Keratinocyte (primary cell): ENCODE data around the gene TNNI3. TPM values are rescaled to one million over a fixed set of nuclear protein-coding genes. Genes with fewer than 3 reads are reported as not detected.

ENCODE experiments used
- DNase-seq: peaks from one replicate; pipeline ENCODE4 v3.0.0-alpha.2; 2011; ENCODE audit warnings: low read depth, missing footprints, low spot score
- FAIRE-seq: peaks from 2 replicates; lab custom pipeline; 2011; peaks lifted over from hg19 to GRCh38; lab: Jason Lieb, UNC
- H2AFZ ChIP-seq: 2 replicates; pipeline ENCODE4 v1.6.0; 2012; ENCODE audit warnings: low read length, control low read depth, inconsistent platforms; ENCODE audit not compliant: control insufficient read depth
- H3K27ac ChIP-seq: 2 replicates; pipeline ENCODE4 v1.5.1; 2011; ENCODE audit warnings: low read length; ENCODE audit not compliant: control insufficient read depth, insufficient read depth
- H3K27me3 ChIP-seq: 3 replicates; pipeline ENCODE4 v1.6.0; 2011; ENCODE audit warnings: low read length; ENCODE audit not compliant: control insufficient read depth, insufficient read depth; ENCODE audit errors: extremely low read depth
- H3K36me3 ChIP-seq, 2 experiments: 2 replicates in 1 of 2; 3 replicates in 1 of 2; pipeline ENCODE4 v1.5.1; 2011; ENCODE audit warnings: low read length in 2 of 2, mild to moderate bottlenecking in 1 of 2; ENCODE audit not compliant: control insufficient read depth in 2 of 2, insufficient read depth in 2 of 2; ENCODE audit errors: extremely low read depth in 1 of 2
- H3K4me1 ChIP-seq: 3 replicates; pipeline ENCODE4 v1.5.1; 2011; ENCODE audit warnings: low read length; ENCODE audit not compliant: control insufficient read depth, insufficient read depth; ENCODE audit errors: extremely low read depth
- H3K4me2 ChIP-seq: 3 replicates; pipeline ENCODE4 v1.6.0; 2011; ENCODE audit warnings: low read depth, low read length; ENCODE audit not compliant: control insufficient read depth, insufficient read depth; ENCODE audit errors: extremely low read depth
- H3K4me3 ChIP-seq, 3 experiments: fragments of 200-600 bp in 1 of 3; sonication (generic) in 1 of 3; 2 replicates in 2 of 3; 3 replicates in 1 of 3; pipeline ENCODE4 v1.5.1; 2011 to 2016; ENCODE audit warnings: low read length in 3 of 3, mild to moderate bottlenecking in 3 of 3, control low read depth in 2 of 3, inconsistent platforms in 1 of 3, low read depth in 1 of 3, mixed read lengths in 1 of 3, mixed run types in 1 of 3, moderate library complexity in 1 of 3; ENCODE audit not compliant: control insufficient read depth in 2 of 3, insufficient read depth in 2 of 3; ENCODE audit errors: extremely low read depth in 1 of 3
- H3K79me2 ChIP-seq: 2 replicates; pipeline ENCODE4 v1.6.0; 2012; ENCODE audit warnings: low read length; ENCODE audit not compliant: control insufficient read depth, insufficient read depth
- H3K9ac ChIP-seq: 3 replicates; pipeline ENCODE4 v1.6.0; 2011; ENCODE audit warnings: low read length; ENCODE audit not compliant: control insufficient read depth, insufficient read depth; ENCODE audit errors: extremely low read depth
- H3K9me1 ChIP-seq: 3 replicates; pipeline ENCODE4 v1.6.0; 2011; ENCODE audit warnings: low read length; ENCODE audit not compliant: control insufficient read depth, insufficient read depth; ENCODE audit errors: extremely low read depth
- H3K9me3 ChIP-seq: 2 replicates; pipeline ENCODE4 v1.5.1; 2012; ENCODE audit warnings: low read depth, low read length; ENCODE audit not compliant: control insufficient read depth
- H4K20me1 ChIP-seq: 3 replicates; pipeline ENCODE4 v1.6.0; 2011; ENCODE audit warnings: low read length; ENCODE audit not compliant: control insufficient read depth, insufficient read depth; ENCODE audit errors: extremely low read depth
- EZH2 ChIP-seq: IDR thresholded peaks from one replicate; pipeline ENCODE4 v1.6.1; 2012; ENCODE audit warnings: inconsistent platforms, mild to moderate bottlenecking, low read length, moderate library complexity
- dilution Hi-C: fragments of 300-500 bp; cut with MboI; formaldehyde crosslinking; loops from one replicate; pipeline ENCODE4 v1.7.0; 2020; ENCODE audit warnings: low sequenced_read_pairs; ENCODE audit not compliant: extremely low pct_ligation_motif_present
- polyA plus RNA-seq, 5 experiments: library from polyadenylated mRNA; depleted of rRNA in 3 of 5; stranded (reverse) in 3 of 5; stranded (forward) in 1 of 5; unstranded in 1 of 5; fragments of >200 nt; gene quantifications; 1 replicate in 1 of 5; 2 replicates in 3 of 5; 3 replicates in 1 of 5; pipeline versions ENCODE4 v1.2.1 to v1.2.3, GENCODE V29; 2011 to 2012; ENCODE audit warnings: missing spikeins in 2 of 5, low read depth in 1 of 5, low replicate concordance in 1 of 5
- TF ChIP-seq, protein P1 (sequence below), 3 experiments: IDR thresholded peaks in 1 of 3; conservative IDR thresholded peaks in 1 of 3; optimal IDR thresholded peaks in 1 of 3; 2 replicates in 2 of 3; 3 replicates in 1 of 3; pipeline versions ENCODE3 to v1.5.1; 2011; ENCODE audit warnings: low read length in 3 of 3, mild to moderate bottlenecking in 3 of 3, moderate library complexity in 2 of 3, control low read depth in 1 of 3, inconsistent platforms in 1 of 3; ENCODE audit not compliant: insufficient read depth in 2 of 3; ENCODE audit errors: extremely low read depth in 1 of 3

The TNNI3 gene
- polyA plus RNA-seq, 1 donor (not counting 4 experiments of a cell fraction or from before 2014, with no cell fraction given) = 4.1 TPM

DNA sequence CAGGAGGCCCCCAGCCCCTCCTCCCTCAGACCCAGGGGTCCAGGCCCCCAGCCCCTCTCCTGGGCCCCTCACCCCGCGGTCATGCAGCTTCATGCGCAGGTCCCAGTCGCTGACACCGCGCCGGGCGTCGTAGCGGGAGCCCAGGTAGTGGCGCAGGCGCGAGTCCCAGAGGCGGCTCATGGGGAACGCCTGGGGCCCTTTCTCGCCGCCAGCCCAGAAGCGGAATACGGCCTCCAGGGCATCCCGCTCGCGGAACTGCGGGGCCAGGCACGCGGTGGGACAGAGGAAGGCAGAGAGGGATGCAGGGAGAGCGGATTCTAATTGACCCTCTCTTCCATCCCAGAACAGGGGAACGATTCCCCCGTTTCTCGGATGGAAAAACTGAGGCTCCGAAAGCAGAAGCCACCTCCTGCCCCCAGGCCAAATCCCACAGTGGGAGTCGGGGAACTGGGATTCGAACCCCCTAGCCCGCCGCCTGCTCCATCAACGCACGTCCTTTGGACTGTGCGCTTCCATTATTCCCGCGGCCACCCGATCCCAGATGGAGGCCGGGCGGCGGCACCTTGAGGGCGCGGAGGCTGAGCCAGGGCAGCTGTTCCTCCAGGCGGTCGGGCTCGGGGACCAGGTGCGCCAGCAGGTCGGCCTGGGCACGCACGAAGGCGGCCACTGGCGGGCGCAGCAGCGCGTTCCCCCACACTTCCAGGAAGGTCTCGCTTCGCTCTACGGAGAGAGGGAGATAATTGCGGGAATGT is 4.2 kb upstream of the TNNI3 start:
- no peaks in the 10 kb centered on the region for H3K9me1 ChIP-seq
- H3K4me2 ChIP-seq = no peak overlapping the region
- no peak overlapping the region for H3K9ac ChIP-seq
- no peaks in the 10 kb centered on the region for H3K9me3 ChIP-seq
- no peaks in the 10 kb centered on the region for H3K27me3 ChIP-seq
- no peaks in the 10 kb centered on the region for H3K36me3 ChIP-seq
- peaks cover 23% of the 10 kb centered on the region for H3K4me1 ChIP-seq
- no peaks in the 10 kb centered on the region for H4K20me1 ChIP-seq
- no peak for FAIRE-seq
- DNase-seq = no peak
- no peak overlapping the region for H3K4me3 ChIP-seq
- dilution Hi-C loops = no loop called here
- TF ChIP-seq EZH2 = no peak
- TF ChIP-seq, protein P1, sequence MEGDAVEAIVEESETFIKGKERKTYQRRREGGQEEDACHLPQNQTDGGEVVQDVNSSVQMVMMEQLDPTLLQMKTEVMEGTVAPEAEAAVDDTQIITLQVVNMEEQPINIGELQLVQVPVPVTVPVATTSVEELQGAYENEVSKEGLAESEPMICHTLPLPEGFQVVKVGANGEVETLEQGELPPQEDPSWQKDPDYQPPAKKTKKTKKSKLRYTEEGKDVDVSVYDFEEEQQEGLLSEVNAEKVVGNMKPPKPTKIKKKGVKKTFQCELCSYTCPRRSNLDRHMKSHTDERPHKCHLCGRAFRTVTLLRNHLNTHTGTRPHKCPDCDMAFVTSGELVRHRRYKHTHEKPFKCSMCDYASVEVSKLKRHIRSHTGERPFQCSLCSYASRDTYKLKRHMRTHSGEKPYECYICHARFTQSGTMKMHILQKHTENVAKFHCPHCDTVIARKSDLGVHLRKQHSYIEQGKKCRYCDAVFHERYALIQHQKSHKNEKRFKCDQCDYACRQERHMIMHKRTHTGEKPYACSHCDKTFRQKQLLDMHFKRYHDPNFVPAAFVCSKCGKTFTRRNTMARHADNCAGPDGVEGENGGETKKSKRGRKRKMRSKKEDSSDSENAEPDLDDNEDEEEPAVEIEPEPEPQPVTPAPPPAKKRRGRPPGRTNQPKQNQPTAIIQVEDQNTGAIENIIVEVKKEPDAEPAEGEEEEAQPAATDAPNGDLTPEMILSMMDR (optimal IDR thresholded peaks at IDR 0.05 in 1 of 3, IDR thresholded peaks at IDR 0.05 in 1 of 3, conservative IDR thresholded peaks at IDR 0.05 in 1 of 3; ENCODE audit: extremely low read depth in 1 of 3, insufficient read depth in 2 of 3, low read length in 3 of 3) = no peak
- no peak overlapping the region for H3K27ac ChIP-seq
- H2AFZ ChIP-seq = no peak overlapping the region
- no peaks in the 10 kb centered on the region for H3K79me2 ChIP-seq

DNA sequence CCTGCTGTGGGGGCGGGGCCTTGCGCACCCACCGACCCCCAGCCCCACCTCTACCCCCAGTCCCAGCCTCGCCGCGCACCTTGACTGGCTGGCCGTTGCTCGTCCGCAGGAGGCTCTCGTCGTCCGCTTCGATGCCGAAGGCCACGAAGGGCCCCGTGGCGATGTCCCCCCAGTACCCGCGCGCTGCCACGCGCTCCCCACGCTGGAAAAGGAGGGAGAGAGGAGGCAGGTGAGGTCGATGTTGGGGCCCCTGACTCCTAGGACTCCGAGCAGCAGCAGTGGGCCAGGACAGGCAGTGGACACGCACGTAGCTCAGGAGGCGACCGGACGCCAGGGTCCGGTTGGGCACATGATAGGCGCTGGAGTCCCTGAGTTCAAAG is 3.4 kb upstream of the TNNI3 start:
- H3K9me1 ChIP-seq = no peaks in the 10 kb centered on the region
- H3K27me3 ChIP-seq = no peaks in the 10 kb centered on the region
- H3K4me1 ChIP-seq = peaks cover 22% of the 10 kb centered on the region
- no peaks in the 10 kb centered on the region for H4K20me1 ChIP-seq
- no peak overlapping the region for H3K4me3 ChIP-seq
- TF ChIP-seq, protein P1 (optimal IDR thresholded peaks at IDR 0.05 in 1 of 3, IDR thresholded peaks at IDR 0.05 in 1 of 3, conservative IDR thresholded peaks at IDR 0.05 in 1 of 3; ENCODE audit: extremely low read depth in 1 of 3, insufficient read depth in 2 of 3, low read length in 3 of 3) = no peak
- TF ChIP-seq EZH2 = no peak
- H3K27ac ChIP-seq = no peak overlapping the region
- H3K79me2 ChIP-seq = no peaks in the 10 kb centered on the region
- H3K4me2 ChIP-seq = no peak overlapping the region
- H2AFZ ChIP-seq = no peak overlapping the region
- FAIRE-seq (no peak), DNase-seq (no peak)
- no peaks in the 10 kb centered on the region for H3K9me3 ChIP-seq
- dilution Hi-C loops = no loop called here
- H3K36me3 ChIP-seq = no peaks in the 10 kb centered on the region
- H3K9ac ChIP-seq = no peak overlapping the region
